ENCODE results near the gene GLB1L2. TPM values are rescaled to one million over a fixed set of nuclear protein-coding genes. Genes with fewer than 3 reads are reported as not detected.
"Not testable (repeated sequence)": the region's sequence is repeated elsewhere in the genome, so short reads cannot be mapped to it uniquely, and the experiment has no call there.

GLB1L2 gene, protein sequence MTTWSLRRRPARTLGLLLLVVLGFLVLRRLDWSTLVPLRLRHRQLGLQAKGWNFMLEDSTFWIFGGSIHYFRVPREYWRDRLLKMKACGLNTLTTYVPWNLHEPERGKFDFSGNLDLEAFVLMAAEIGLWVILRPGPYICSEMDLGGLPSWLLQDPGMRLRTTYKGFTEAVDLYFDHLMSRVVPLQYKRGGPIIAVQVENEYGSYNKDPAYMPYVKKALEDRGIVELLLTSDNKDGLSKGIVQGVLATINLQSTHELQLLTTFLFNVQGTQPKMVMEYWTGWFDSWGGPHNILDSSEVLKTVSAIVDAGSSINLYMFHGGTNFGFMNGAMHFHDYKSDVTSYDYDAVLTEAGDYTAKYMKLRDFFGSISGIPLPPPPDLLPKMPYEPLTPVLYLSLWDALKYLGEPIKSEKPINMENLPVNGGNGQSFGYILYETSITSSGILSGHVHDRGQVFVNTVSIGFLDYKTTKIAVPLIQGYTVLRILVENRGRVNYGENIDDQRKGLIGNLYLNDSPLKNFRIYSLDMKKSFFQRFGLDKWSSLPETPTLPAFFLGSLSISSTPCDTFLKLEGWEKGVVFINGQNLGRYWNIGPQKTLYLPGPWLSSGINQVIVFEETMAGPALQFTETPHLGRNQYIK
- 0.47 TPM for polyA plus RNA-seq (ENCODE audit: insufficient read length)

DNA sequence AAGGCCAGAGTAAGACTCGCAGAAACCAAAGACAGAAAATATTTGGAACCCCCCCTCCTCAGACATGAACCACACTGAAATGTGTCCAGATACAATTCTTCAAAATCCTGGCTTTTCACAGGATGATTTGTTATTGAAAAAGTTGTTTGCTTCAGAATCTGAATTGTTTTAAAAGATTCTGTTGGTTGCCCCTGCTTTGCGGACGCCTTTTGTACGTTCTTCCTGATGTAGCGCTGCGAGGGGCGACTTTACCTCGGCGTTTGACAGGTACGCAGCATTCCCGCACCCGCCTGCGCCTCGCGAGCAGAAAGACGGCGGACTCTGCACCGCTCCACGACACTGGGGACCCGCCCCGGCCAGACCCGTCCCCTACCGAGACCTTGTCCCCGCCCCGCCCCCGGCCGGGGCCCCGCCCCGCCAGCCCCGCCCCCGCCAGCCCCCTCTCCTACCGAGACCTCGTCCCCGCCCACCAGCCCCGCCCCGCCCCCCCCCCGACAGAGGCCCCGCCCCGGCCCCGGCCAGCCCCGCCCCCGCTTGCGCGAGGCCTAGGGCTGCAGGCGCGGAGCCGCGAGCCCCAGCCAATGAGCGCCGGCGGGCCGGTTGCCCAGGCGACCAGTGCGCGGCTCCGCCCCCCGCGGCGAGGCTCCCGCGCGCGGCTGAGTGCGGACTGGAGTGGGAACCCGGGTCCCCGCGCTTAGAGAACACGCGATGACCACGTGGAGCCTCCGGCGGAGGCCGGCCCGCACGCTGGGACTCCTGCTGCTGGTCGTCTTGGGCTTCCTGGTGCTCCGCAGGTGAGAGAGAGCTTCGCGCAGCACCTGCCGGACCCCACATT is at the start of gene GLB1L2:
Gene GLB1L2 (plus strand): TSS at position 635 of the 835 bp plus-strand sequence. CDS start 74 bp downstream, at position 709.
- no peak for DNase-seq (ENCODE audit: low read depth)

DNA sequence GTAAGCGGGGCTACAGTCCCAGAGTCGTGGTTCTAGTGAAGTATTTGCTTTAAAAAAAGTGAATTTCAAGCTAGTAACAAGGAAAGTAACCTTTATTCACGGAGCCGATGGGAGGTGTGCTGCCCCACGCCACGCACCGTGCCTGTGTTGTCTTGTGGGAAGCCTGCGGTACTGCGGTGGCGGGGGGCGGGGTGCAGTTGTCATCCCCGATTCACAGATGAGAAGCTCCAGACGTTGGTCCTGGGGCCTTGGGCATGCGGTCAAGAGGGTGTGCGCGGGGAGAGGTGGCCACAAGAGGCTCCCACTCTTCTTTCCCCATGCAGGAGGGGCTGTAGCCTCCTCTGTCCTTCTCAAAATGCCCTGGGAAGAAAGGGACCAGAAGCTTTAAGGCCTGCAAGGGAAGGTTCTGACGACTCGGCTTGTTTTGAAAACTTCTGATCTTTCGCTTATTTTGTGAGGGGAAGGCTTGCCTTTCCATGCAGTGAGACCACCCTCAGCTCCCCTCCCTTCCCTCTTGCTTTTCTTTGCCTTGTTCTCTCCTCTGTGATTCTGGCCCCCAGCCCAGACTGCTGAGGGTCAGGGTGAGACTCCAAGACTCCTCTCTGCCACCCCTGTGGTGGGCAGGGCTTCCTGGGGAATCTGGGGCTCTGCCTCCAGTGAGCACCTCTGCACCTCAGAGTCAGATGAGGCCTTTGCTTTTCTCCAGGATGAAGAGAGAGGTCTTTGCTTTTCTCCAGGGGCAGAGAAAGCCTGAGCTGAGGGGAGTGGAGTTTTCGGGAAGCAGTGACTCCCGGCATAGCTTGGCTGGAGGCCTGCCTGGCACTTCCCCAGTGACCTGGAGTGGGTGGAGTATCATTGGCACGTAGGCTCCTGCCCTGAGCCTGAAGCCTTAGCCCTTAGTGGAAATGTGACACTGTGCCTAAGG is 49.4 kb upstream of the GLB1L2 start:
- no peak for DNase-seq (ENCODE audit: low read depth)

DNA sequence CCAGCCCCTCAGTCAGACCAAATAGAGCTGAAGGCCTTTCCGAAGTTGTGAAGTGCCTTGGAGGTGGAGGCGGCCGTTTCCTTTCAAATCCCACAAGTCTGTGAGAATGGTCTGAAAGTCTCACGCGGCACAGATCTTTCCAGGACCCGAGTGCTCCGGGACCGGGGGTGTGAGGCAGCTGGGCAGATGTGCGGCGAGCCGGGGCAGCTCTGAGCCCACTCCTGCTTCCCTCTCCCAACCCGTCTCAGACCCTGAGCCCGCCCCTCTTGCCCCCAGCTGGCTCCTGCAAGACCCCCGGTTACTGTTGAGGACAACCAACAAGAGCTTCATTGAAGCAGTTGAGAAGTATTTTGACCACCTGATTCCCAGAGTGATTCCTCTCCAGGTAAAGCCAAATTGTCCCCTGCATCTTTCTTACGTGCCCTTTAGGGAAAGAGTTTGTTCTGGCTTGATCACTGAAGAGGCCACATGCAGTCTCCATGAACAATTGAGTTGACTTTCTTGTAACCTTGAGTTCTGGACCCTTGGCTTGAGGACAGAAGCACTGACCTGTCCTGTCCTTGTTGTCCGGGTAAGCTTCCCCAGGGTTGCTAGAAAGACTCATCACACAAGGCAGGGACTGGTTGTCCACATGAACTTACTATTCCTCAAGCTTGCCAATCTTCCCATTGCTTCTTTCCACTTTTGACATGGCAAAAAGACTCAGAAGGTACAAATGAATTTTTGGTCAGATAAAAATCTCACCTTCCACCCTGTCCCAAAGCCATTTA is 48.1 kb upstream of the GLB1L2 start:
- no peak for DNase-seq (ENCODE audit: low read depth)

DNA sequence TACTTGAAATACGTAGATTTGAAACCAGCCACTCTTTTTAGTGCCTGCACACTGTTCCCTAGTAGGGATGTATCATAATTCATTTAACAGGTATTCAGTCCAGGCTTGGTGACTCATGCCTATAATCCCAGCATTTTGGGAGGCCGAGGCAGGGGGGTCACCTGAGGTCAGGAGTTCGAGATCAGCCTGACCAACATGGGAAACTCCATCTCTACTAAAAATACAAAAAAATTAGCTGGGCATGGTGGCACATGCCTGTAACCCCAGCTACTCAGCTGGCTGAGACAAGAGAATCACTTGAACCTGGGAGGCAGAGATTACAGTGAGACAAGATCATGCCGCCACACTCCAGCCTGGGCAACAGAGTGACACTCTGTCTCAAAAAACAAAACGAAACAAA is 47.4 kb upstream of the GLB1L2 start:
- DNase-seq (ENCODE audit: low read depth), result not testable (repeated sequence)

DNA sequence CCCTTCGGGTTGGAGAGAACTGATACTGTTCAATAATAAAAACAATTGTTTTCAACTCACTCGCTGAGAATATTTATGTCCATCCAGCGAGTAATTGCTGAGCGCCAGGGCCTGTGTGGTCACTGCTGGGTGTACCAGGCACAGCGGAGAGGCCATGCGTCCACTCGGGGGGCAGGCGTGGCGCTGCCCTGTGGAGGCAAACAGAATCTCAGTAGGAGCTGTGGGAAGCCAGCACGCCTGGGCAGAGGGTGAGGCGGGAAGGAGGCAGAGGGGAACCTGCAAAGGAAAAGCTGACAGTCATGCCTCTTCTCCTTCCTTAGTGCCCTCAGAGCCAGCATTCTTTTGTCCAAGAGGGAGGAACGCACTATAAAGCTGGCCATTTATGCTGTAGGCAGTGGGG is 44.2 kb upstream of the GLB1L2 start:
- no peak for DNase-seq (ENCODE audit: low read depth)

DNA sequence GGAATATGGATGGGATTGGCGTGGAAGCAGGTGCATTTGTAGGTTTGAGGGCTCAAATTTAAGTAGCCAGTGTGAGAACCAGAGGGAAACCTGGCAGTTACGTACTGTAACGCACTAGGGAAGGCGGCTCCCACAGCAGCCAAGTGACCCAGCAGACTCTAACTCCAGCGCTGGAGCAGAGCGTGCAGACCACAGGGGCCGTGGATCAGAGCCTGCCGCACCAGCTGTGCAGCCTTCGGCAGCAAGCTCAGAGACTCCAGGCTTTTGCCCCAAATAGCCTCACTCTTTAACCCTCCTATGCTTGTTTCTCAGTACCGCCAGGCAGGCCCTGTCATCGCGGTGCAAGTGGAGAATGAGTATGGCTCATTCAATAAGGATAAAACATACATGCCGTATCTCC is 43.3 kb upstream of the GLB1L2 start:
- no peak for DNase-seq (ENCODE audit: low read depth)

DNA sequence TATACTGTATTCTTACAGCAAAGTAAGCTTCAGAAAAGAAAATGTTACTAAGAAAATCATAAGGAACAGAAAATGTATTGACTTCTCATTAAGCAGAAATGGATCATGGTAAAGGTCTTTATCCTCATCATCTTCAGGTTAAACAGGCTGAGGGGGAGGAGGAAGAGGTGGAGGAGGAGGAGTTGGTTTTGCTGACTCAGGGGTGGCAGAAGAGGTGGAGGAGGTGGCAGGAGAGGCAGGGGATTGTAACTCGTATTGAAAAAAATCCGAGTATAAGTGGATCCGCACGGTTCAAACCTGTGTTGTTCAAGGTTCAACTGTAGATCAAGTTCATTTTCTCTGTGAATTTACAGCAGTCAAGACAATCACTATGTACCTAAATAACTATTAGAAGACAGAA is 42.6 kb upstream of the GLB1L2 start:
- no peak for DNase-seq (ENCODE audit: low read depth)

DNA sequence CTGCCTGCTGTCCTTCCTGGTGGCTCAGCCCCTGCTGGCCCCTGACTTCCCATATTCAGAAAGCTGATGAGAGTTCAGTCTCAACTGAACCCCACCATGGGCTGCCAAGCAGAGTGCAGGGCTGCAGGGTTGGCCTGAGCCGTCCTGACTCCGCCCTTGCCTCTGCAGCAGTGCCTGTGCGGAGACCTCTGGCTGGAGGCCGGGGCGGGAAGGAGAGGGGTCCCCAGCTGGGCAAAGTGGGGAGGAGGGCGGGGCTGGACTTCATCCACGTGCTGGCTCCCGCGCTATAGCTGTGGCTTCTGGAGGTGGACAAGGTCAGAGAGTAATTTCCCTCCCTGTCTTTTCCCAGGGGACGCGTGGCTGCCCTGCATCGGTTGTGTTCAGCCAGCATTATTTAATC is 42.0 kb upstream of the GLB1L2 start:
- no peak for DNase-seq (ENCODE audit: low read depth)

DNA sequence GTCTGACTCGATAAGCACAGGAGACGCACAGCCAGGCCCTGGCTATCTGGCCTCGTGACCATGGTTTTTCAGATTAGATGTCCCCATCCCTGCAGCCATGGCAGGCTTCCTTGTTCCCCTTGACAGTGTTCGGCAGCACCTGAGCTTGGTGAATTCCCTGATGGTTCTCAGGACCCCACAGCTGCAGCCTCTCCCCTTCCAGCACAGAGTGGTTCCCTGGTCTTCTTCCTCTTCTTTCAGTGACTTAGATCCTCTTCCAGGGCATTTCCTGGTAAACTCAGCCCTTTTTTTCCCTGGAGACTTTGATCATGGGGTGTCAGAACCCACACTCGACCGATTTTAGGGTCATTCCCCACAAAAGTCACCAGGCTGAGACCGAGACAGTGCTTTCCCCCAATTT is 41.1 kb upstream of the GLB1L2 start:
- DNase-seq (ENCODE audit: low read depth), result no peak

DNA sequence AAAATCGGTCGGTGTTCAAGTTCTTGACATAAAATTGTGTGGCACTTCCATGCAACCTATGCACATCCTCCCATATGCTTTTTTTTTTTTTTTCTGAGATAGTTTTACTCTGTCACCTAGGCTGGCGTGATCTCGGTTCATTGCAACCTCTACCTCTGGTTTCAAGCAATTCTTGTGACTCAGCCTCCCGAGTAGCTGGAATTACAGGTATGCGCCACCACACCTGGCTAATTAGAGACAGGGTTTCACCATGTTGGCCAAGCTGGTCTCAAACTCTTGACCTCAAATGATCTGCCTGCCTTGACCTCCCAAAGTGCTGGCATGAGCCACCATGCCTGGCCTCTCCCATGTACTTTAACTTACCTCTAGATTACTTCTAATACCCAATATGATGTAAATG is 40.6 kb upstream of the GLB1L2 start:
- DNase-seq (ENCODE audit: low read depth), result no peak

DNA sequence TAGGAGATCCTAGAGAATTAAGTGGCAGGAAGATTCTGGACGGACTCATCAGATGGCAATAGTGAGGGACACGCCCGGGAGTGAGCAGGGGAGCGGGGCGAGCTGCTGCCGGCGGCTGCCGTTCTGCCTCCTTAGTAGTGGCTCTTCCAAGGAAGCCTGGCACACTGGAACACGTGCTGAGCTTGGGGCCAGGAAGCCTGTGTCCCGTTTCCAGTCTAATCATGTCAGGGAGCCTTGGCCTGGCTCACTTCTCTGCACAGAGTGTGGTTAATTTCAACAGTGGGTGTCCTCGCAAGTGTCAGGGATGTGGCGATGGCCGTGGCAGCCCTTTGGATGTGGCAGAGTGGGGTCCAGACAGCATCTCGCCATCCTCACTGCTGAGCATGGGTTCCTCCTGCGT is 39.1 kb upstream of the GLB1L2 start:
- DNase-seq (ENCODE audit: low read depth), result no peak

DNA sequence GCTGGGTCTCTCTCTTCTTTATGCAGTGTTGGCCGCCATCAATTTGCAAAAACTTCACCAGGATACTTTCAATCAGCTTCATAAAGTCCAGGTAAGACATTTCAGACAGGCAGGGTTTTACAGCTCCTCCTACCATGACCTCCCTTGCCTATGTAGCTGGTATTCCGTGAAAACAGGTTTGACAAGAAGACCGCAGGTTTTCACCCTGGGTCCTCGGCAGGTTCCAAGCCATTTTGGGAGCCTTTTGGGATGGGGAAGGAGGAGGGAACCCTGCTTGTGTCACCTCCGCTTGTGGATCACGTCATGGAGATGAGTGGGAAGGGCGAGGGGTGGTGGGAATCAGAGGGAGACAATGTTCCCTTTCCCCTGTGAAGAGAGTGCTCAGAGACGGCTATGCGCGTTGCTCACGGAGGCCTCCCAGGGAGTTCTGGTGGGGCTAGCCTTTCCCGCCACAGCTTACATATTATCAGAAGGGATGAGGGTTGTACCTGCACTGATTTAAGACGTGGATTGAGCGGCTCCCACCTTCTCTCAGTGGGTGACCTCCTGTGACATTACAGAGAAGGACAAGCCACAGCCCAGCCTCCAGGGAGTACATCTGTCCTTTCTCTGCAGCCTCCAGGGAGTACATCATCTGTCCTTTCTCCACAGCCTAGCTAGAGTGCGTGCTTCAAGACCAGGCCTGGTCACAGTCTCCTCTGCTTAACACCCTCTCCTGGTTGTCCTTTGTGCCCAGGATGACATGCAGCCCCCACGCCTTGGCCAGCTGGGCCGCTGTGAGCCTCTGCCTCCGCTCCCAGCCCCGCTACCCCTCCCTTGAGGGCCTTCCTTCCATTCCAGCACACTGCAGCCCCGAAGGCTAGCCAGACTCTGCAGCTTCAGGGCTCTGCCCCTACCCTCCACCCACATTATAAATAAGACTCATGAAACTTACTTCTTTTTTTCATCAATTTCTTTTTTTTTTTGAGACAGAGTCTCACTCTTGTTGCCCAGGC is 38.4 kb upstream of the GLB1L2 start:
- no peak for DNase-seq (ENCODE audit: low read depth)

DNA sequence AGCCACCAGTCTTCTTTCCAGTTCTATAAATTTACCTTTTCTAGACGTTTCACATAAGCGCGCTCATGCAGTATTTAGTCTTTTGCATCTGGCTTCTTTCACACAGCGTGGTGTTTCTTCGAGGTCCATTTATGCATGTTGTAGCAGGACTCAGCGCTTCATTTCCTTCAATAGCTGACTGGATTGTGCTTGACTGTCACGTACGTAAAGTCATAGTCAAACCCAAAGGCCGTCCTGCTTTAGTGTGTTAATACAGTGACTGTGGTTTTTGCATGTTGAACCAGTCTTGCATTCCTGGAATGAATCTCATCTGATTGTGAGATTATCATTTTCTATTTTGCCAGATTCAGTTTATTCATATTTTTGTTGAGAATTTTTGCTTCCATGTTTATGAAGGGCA is 37.1 kb upstream of the GLB1L2 start:
- no peak for DNase-seq (ENCODE audit: low read depth)

DNA sequence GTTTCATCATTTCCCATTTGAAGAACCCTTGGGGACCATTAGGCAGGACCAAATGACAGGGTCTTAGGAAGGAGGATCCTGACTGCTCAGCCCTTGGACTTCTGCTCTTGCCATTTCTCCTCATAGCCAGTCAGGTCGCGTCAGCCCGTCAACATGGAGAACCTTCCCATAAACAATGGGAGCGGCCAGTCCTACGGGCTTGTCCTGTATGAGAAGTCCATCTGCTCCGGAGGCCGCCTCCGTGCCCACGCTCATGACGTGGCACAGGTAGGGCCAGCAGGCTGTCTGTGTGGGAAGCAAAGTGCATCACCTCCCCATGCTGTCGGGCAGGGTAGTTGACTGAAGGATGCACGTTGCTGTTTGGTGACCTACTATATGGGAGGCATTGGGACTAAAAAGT is 19.6 kb upstream of the GLB1L2 start:
- no peak for DNase-seq (ENCODE audit: low read depth)

DNA sequence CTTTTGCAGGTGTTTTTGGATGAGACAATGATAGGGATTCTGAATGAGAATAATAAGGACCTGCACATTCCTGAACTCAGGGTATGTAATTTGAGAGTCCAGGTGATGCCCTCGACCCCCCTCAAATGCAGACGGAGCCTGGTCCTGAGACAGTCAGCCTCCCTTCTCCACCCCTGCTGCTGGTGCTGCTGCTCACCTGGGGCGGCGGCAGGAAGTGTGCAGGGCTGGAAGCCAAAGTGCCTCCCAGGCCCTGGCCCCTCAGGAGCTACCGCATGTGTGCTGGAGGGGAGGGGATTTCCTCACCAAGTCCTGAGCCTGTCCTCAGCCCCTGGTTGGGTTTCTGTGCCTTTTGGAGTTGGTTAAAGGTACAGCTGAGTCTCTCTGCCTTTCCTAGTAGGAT is 19.0 kb upstream of the GLB1L2 start:
- no peak for DNase-seq (ENCODE audit: low read depth)

DNA sequence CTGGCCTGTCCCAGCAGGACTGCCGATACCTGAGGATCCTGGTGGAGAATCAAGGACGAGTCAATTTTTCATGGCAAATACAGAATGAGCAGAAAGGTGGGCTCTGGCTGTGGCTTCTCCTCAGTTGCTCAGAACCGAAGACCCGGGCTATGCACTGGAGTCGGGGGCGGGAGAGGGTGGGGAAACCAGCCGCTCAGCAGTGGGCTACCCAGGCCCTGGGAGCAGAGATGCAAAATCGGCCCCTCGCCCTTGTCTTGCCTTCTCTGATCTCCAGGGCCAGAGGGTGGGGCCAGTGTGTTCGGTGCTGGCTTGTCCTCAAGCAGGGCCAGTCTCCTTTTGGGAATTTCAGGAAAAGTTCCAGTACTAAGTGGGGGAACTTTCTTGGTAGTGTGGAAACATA is 18.4 kb upstream of the GLB1L2 start:
- no peak for DNase-seq (ENCODE audit: low read depth)

DNA sequence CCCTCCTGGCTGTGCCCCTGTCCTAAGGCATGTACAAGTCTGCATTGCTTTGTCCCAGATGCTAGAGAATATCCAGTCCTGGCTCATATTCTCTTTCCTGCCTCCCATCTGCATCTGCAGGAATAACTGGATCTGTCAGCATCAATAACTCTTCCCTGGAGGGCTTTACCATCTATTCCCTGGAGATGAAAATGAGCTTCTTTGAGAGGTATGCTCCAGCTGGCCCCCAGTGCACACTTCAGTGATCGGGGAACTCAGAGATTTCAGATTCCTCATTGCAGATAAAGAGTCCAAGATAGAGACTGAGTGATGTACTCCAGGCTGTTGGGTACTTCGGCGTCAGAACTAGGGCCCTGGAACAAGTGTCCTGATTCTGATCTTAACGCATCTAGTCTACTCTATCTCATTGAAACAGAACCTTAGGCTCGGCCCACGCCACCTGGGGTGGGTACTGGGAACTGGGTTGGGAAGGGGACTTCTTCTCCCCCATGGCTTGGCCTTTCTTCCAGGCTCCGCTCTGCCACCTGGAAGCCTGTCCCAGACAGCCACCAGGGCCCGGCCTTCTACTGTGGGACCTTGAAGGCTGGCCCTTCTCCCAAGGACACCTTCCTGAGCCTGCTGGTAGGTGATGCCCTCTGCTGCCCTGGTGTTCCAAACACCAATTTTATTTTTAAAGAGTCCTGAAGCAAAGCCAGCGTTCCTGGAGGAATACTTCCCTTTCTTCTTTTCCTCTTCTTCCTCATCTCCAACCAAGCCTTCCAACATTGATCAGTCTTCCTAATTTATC is 17.8 kb upstream of the GLB1L2 start:
- DNase-seq (ENCODE audit: low read depth), result no peak

DNA sequence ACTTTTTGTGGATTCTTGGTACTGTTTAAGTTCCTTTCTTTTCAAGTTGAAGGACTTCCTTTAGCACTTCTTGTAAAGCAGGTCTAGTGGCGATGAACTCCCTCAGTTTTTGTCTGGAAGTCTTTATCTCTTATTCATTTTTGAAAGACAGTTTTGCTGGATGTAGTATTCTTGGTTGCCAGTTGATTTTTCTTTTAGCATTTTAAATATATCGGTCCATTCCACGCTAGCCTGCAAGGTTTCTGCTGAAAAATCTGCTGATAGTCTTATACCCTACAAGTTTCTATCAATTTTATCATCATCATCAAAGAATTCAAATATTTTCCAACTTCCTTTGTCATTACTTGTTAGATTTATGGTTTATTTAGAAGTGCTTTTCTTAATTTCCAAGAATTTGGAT is 14.7 kb upstream of the GLB1L2 start:
- no peak for DNase-seq (ENCODE audit: low read depth)

DNA sequence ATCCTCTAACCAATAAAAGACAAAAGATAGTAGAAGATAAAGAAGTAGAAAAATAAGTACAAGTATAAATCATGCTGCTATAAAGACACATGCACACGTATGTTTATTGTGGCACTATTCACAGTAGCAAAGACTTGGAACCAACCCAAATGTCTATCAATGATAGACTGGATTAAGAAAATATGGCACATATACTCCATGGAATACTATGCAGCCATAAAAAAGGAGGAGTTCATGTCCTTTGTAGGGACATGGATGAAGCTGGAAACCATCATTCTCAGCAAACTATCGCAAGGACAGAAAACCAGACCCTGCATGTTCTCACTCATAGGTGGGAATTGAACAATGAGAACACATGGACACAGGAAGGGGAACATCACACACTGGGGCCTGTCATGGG is 10.4 kb upstream of the GLB1L2 start:
- not testable (repeated sequence) for DNase-seq (ENCODE audit: low read depth)
